Measurements from ENCODE around the gene PLEKHD1. TPM values are rescaled to one million over a fixed set of nuclear protein-coding genes. Genes with fewer than 3 reads are reported as not detected.

Gene PLEKHD1
- 0.37 and 0.87 TPM in 2 replicates for total RNA-seq (2021)
- percentile 31 among the genes with signal in this experiment for Bru-seq, nascent RNA
- BruChase-seq, experiment 1, labeled RNA remaining after a 2-hour chase: percentile 40 among the genes with signal in this experiment
- BruChase-seq, experiment 2, labeled RNA remaining after a 6-hour chase: percentile 38 among the genes with signal in this experiment
- long read RNA-seq, full-length matches to known transcripts: 1 of 2 reads
- long read RNA-seq, partial matches to known transcripts: 0 of 2 reads
- long read RNA-seq, other reads (novel, unspliced or antisense): 1 of 2 reads

GRCh38 chr14:69484444-69485314 is at the start of gene PLEKHD1:
PLEKHD1 (plus strand) TSS chr14:69484728; CDS start chr14:69484966, 238 bp downstream.
- no peak for DNase-seq (ENCODE audit: low spot score)
- BruUV-seq (replicated peaks): no TSS peak
- H3K27me3 ChIP-seq (replicated peaks; ENCODE audit: insufficient read depth, low read depth, low read length, poor library complexity): peaks cover 18% of the 10 kb centered on the region

GRCh38 chr14:69439521-69440270 is 44.8 kb upstream of the PLEKHD1 start:
- peak; percentile 55 for DNase-seq (ENCODE audit: low spot score)
- intact Hi-C loops (cut with micrococcal nuclease; ENCODE audit: unreplicated experiment): no loop called here
- Histone ChIP-seq H3K4me1 (ENCODE audit: insufficient read depth, low read length, poor library complexity, severe bottlenecking) (peaks cover 10% of the 10 kb centered on the region), H3K27me3 (replicated peaks; ENCODE audit: insufficient read depth, low read depth, low read length, poor library complexity) (no peaks in the 10 kb centered on the region), H3K9me3 (ENCODE audit: low read depth, low read length, poor library complexity, severe bottlenecking) (no peaks in the 10 kb centered on the region), H3K36me3 (ENCODE audit: insufficient read depth, low read length, poor library complexity, severe bottlenecking) (no peaks in the 10 kb centered on the region), H3K27ac (ENCODE audit: low read depth, low read length, poor library complexity, severe bottlenecking) (no peak overlapping the region), H3K4me3 (ENCODE audit: low read depth, low read length, poor library complexity, severe bottlenecking) (no peak overlapping the region)
- CTCF ChIA-PET: no interaction called here
- POLR2A ChIA-PET (ENCODE audit: low non-redundant PET): no interaction called here
- TF ChIP-seq EZH2 (IDR thresholded peaks at IDR 0.05; ENCODE audit: borderline replicate concordance, low read depth, low read length, poor library complexity, severe bottlenecking): no peak
- no TSS peak for BruUV-seq (replicated peaks)

More at GRCh38 chr14:69484444-69485314, at the start of gene PLEKHD1:
- intact Hi-C loops (cut with micrococcal nuclease; ENCODE audit: unreplicated experiment): no loop called here
- H3K27ac ChIP-seq (ENCODE audit: low read depth, low read length, poor library complexity, severe bottlenecking): no peak within 1 kb of the TSS
- no peak for TF ChIP-seq CTCF (conservative IDR thresholded peaks at IDR 0.05; ENCODE audit: low read depth, low read length)
- no peak for TF ChIP-seq EZH2 (IDR thresholded peaks at IDR 0.05; ENCODE audit: borderline replicate concordance, low read depth, low read length, poor library complexity, severe bottlenecking)
- no peaks in the 10 kb centered on the region for H3K36me3 ChIP-seq (ENCODE audit: insufficient read depth, low read length, poor library complexity, severe bottlenecking)
- peak within 1 kb of the TSS; percentile 45 for H3K4me3 ChIP-seq (ENCODE audit: low read depth, low read length, poor library complexity, severe bottlenecking)
- no peaks in the 10 kb centered on the region for H3K9me3 ChIP-seq (ENCODE audit: low read depth, low read length, poor library complexity, severe bottlenecking)
- peaks cover 16% of the 10 kb centered on the region for H3K4me1 ChIP-seq (ENCODE audit: insufficient read depth, low read length, poor library complexity, severe bottlenecking)
- CTCF ChIA-PET: no interaction called here
- POLR2A ChIA-PET (ENCODE audit: low non-redundant PET): no interaction called here

- peak overlapping the region; percentile 17 for H3K27ac ChIP-seq (ENCODE audit: low read depth, low read length, poor library complexity, severe bottlenecking)
- POLR2A ChIA-PET (ENCODE audit: low non-redundant PET): no interaction called here
Measured at GRCh38 chr14:69441948-69442347, 42.6 kb upstream of the PLEKHD1 start.

More at GRCh38 chr14:69441948-69442347, 42.6 kb upstream of the PLEKHD1 start:
- Histone ChIP-seq H3K27me3 (replicated peaks; ENCODE audit: insufficient read depth, low read depth, low read length, poor library complexity) (no peaks in the 10 kb centered on the region), H3K36me3 (ENCODE audit: insufficient read depth, low read length, poor library complexity, severe bottlenecking) (no peaks in the 10 kb centered on the region), H3K4me3 (ENCODE audit: low read depth, low read length, poor library complexity, severe bottlenecking) (no peak overlapping the region), H3K9me3 (ENCODE audit: low read depth, low read length, poor library complexity, severe bottlenecking) (no peaks in the 10 kb centered on the region), H3K4me1 (ENCODE audit: insufficient read depth, low read length, poor library complexity, severe bottlenecking) (peaks cover 10% of the 10 kb centered on the region)
- TF ChIP-seq CTCF (conservative IDR thresholded peaks at IDR 0.05; ENCODE audit: low read depth, low read length) (no peak), EZH2 (IDR thresholded peaks at IDR 0.05; ENCODE audit: borderline replicate concordance, low read depth, low read length, poor library complexity, severe bottlenecking) (no peak)
- CTCF ChIA-PET: no interaction called here
- DNase-seq (ENCODE audit: low spot score): no peak
- BruUV-seq (replicated peaks): no TSS peak
- intact Hi-C loops (cut with micrococcal nuclease; ENCODE audit: unreplicated experiment): no loop called here
